HepG2 (cell line): Measurements from ENCODE around the gene CDK11A. TPM values are rescaled to one million over a fixed set of nuclear protein-coding genes. Genes with fewer than 3 reads are reported as not detected.

ENCODE experiments used
- ATM ChIP-seq: fragments of 450-650 bp; IDR thresholded peaks from 2 replicates; pipeline ENCODE4 v1.7.1; 2017; ENCODE audit warnings: mild to moderate bottlenecking, borderline replicate concordance
- DMAP1 ChIP-seq: IDR thresholded peaks from 2 replicates; pipeline ENCODE4 v1.6.1; 2016
- GATA4 ChIP-seq: sonication (generic); IDR thresholded peaks from 2 replicates; pipeline ENCODE4 v1.6.1; 2016; ENCODE audit warnings: antibody characterized with exemption, low read depth, borderline replicate concordance
- HCFC1 ChIP-seq: fragments of 150-350 bp; IDR thresholded peaks from 2 replicates; pipeline ENCODE4 v1.6.1; 2014; ENCODE audit warnings: low read depth, low read length
- KDM6A ChIP-seq: IDR thresholded peaks from 2 replicates; pipeline ENCODE4 v1.6.1; 2016; ENCODE audit warnings: low read depth
- MXI1 ChIP-seq: IDR thresholded peaks from 3 replicates; pipeline ENCODE4 v1.6.1; 2012; ENCODE audit warnings: low read depth, low read length, inconsistent platforms, borderline replicate concordance
- NR3C1 ChIP-seq: sonication (generic); formaldehyde crosslinking; IDR thresholded peaks from 2 replicates; pipeline ENCODE4 v1.4.0; 2020; ENCODE audit warnings: missing genetic modification reagents
- SALL1 ChIP-seq: sonication (generic); formaldehyde crosslinking; IDR thresholded peaks from 2 replicates; pipeline ENCODE4 v1.8.0; 2022; ENCODE audit warnings: mild to moderate bottlenecking, missing genetic modification reagents
- SP1 ChIP-seq, 2 experiments: fragments of 450-650 bp in 1 of 2; sonication (generic) in 1 of 2; formaldehyde crosslinking in 1 of 2; IDR thresholded peaks; 2 replicates each; pipeline versions ENCODE4 v1.4.0 to v1.6.1; 2016 to 2020; ENCODE audit warnings: missing genetic modification reagents in 1 of 2
- SRSF4 ChIP-seq: fragments of 200-400 bp; formaldehyde crosslinking; IDR thresholded peaks from one replicate; pipeline ENCODE4 v1.6.1; 2018; ENCODE audit warnings: mild to moderate bottlenecking, low read depth, low read length, moderate library complexity; ENCODE audit not compliant: poor library complexity, severe bottlenecking
- SRY ChIP-seq: sonication (generic); formaldehyde crosslinking; IDR thresholded peaks from 2 replicates; pipeline ENCODE4 v1.8.0; 2022; ENCODE audit warnings: mild to moderate bottlenecking, missing genetic modification reagents
- ZBTB1 ChIP-seq: sonication (generic); formaldehyde crosslinking; IDR thresholded peaks from 2 replicates; pipeline ENCODE4 v1.4.0; 2020; ENCODE audit warnings: missing genetic modification reagents, borderline replicate concordance
- ZFP36L1 ChIP-seq: sonication (generic); formaldehyde crosslinking; IDR thresholded peaks from 2 replicates; pipeline ENCODE4 v1.8.0; 2022; ENCODE audit warnings: mild to moderate bottlenecking, missing genetic modification reagents, moderate library complexity
- ZNF101 ChIP-seq: sonication (generic); formaldehyde crosslinking; IDR thresholded peaks from 2 replicates; pipeline ENCODE4 v1.4.0; 2020; ENCODE audit warnings: mild to moderate bottlenecking, low read depth, missing genetic modification reagents, borderline replicate concordance
- ZNF224 ChIP-seq: sonication (generic); formaldehyde crosslinking; IDR thresholded peaks from 2 replicates; pipeline ENCODE4 v1.5.0; 2020; ENCODE audit warnings: mild to moderate bottlenecking, missing genetic modification reagents
- ZNF34 ChIP-seq: sonication (generic); formaldehyde crosslinking; IDR thresholded peaks from 2 replicates; pipeline ENCODE4 v1.4.0; 2020; ENCODE audit warnings: mild to moderate bottlenecking, missing genetic modification reagents, borderline replicate concordance
- ZNF629 ChIP-seq: sonication (generic); formaldehyde crosslinking; conservative IDR thresholded peaks from 2 replicates; pipeline ENCODE4 v1.5.0; 2020; ENCODE audit warnings: missing genetic modification reagents
- ZNF878 ChIP-seq: sonication (generic); formaldehyde crosslinking; IDR thresholded peaks from 2 replicates; pipeline ENCODE4 v1.8.1; 2023; ENCODE audit warnings: mild to moderate bottlenecking, missing genetic modification reagents, moderate library complexity
- ZSCAN29 ChIP-seq: sonication (generic); formaldehyde crosslinking; conservative IDR thresholded peaks from 2 replicates; pipeline ENCODE4 v1.4.0; 2020; ENCODE audit warnings: mild to moderate bottlenecking, missing genetic modification reagents
- polyA plus RNA-seq, 8 experiments: library from polyadenylated mRNA; depleted of rRNA in 3 of 8; stranded (reverse) in 7 of 8; unstranded in 1 of 8; fragments of >200 nt; fragmentation: Illumina TruSeq in 4 of 8; extraction: Trizol in 4 of 8; gene quantifications; 2 replicates each; pipeline versions ENCODE4 v1.2.1 to v1.2.3, GENCODE V29; 2011 to 2016; ENCODE audit warnings: low read depth in 4 of 8, missing spikeins in 1 of 8, mixed read lengths in 1 of 8; ENCODE audit not compliant: insufficient read depth in 1 of 8
- total RNA-seq, 5 experiments: library from RNA; depleted of rRNA; stranded (reverse); fragments of >200 nt; fragmentation: Illumina TruSeq; extraction: Trizol; gene quantifications; 2 replicates each; pipeline ENCODE4 v1.2.3, GENCODE V29; 2016; ENCODE audit warnings: low read depth in 1 of 5
- TF ChIP-seq, protein P1 (sequence below): IDR thresholded peaks from 2 replicates; pipeline ENCODE4 v1.6.1; 2016; ENCODE audit warnings: missing biosample characterization, missing genetic modification reagents, low read depth
- TF ChIP-seq, protein P2 (sequence below): sonication (generic); formaldehyde crosslinking; IDR thresholded peaks from 2 replicates; pipeline ENCODE4 v1.4.0; 2020; ENCODE audit warnings: missing genetic modification reagents, low read depth, mild to moderate bottlenecking, borderline replicate concordance
- TF ChIP-seq, protein P3 (sequence below): IDR thresholded peaks from 2 replicates; pipeline ENCODE4 v1.6.1; 2016
- TF ChIP-seq, protein P4 (sequence below): sonication (generic); formaldehyde crosslinking; IDR thresholded peaks from 2 replicates; pipeline ENCODE4 v1.8.1; 2023; ENCODE audit warnings: missing genetic modification reagents, inconsistent platforms, borderline replicate concordance
- TF ChIP-seq, protein P5 (sequence below): sonication (generic); formaldehyde crosslinking; IDR thresholded peaks from 2 replicates; pipeline ENCODE4 v1.5.1; 2020; ENCODE audit warnings: missing genetic modification reagents, mild to moderate bottlenecking, borderline replicate concordance

The CDK11A gene
- total and polyA plus RNA-seq, 2 of the 13 experiments (the other 11 are each of a cell fraction or from before 2014, with no cell fraction given): 11.2 to 17.9 TPM

DNA sequence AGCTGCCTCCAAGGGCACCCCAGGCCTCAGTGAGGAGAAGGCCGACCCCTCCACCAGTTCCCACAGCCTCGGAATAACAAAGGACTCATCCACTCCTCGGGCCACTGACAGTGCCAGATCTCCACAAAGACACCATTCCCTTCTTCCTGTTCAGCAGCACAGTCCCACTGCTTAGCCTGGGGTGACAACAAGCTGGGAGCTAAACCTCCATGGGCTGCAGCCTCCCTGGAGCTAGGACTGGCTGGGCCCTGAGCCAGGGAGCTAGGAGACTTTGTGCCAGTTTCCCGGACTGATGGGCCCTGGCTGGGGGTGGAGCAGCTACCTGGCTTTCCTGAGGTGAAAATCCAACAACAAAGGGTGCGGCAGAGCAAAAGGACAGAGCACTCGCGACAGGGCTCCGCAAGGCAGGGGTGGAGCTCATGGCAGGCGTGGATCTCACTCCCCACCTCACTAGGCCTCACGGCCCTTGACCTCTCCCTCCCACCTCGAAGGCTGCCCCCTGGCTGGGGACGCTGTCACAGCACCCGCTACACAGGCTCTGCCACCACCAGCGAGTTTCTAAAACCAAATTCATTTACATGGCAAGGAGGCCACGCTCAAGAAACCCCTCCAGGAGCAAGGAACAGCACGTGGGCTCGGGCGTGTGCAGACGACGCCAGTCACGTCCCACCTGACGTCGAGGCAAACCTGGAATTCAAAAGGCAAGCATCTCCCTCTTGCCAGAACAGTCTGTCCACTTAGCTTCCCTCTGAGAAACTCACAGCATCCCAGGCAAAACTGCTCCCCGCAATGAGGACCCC lies 45.4 kb downstream of the CDK11A start (continued):
- TF ChIP-seq GATA4: no peak
- TF ChIP-seq, protein P1, sequence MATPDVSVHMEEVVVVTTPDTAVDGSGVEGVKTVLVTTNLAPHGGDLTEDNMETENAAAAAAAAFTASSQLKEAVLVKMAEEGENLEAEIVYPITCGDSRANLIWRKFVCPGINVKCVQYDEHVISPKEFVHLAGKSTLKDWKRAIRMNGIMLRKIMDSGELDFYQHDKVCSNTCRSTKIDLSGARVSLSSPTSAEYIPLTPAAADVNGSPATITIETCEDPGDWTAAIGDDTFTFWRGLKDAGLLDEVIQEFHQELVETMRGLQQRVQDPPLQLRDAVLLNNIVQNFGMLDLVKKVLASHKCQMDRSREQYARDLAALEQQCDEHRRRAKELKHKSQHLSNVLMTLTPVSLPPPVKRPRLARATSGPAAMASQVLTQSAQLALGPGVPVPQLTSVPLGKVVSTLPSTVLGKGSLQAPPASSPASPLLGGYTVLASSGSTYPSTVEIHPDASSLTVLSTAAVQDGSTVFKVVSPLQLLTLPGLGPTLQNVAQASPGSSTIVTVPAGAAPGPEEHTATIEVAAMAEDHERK (CRISPR knock-in tag): 0 out of 2 replicates have a peak, but pooled peaks have one; percentile 24
- no peak for TF ChIP-seq HCFC1
- TF ChIP-seq SALL1 (CRISPR knock-in tag): peak; percentile 87
- TF ChIP-seq ZNF224 (CRISPR knock-in tag): no peak
- TF ChIP-seq SRSF4: no peak
- TF ChIP-seq, protein P2, sequence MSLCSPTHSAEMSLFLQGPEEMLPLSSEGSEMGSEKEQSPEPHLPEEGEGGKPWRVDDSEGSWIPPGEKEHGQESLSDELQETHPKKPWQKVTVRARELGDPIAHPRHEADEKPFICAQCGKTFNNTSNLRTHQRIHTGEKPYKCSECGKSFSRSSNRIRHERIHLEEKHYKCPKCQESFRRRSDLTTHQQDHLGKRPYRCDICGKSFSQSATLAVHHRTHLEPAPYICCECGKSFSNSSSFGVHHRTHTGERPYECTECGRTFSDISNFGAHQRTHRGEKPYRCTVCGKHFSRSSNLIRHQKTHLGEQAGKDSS (CRISPR knock-in tag): peak; percentile 24; the same call in 1 of the 2 replicates
- TF ChIP-seq ZSCAN29: 0 out of 2 replicates have a peak, but pooled peaks have one; percentile 35
- TF ChIP-seq MXI1: peak; percentile 72; the same call in 2 of the 3 replicates
- TF ChIP-seq KDM6A (CRISPR knock-in tag): 0 out of 2 replicates have a peak, but pooled peaks have one; percentile 41
- peak; percentile 81 for TF ChIP-seq DMAP1 (CRISPR knock-in tag)
- TF ChIP-seq ZNF878 (CRISPR knock-in tag): peak; percentile 75; the same call in 1 of the 2 replicates
- TF ChIP-seq SRY (CRISPR knock-in tag): no peak
- TF ChIP-seq ZNF34: no peak
- TF ChIP-seq ZBTB1: no peak
- TF ChIP-seq ZFP36L1 (CRISPR knock-in tag): no peak
- TF ChIP-seq, protein P3, sequence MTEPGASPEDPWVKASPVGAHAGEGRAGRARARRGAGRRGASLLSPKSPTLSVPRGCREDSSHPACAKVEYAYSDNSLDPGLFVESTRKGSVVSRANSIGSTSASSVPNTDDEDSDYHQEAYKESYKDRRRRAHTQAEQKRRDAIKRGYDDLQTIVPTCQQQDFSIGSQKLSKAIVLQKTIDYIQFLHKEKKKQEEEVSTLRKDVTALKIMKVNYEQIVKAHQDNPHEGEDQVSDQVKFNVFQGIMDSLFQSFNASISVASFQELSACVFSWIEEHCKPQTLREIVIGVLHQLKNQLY (CRISPR knock-in tag): peak; percentile 67; the same call in 1 of the 2 replicates
- no peak for TF ChIP-seq SP1 (IDR thresholded peaks at IDR 0.05)
- peak; percentile 45; the same call in 1 of the 2 replicates for TF ChIP-seq SP1 (CRISPR knock-in tag; IDR thresholded peaks at IDR 0.05)
- no peak for TF ChIP-seq ZNF629 (CRISPR knock-in tag)
- no peak for TF ChIP-seq NR3C1 (CRISPR knock-in tag)
- TF ChIP-seq ATM: no peak
- TF ChIP-seq, protein P4, sequence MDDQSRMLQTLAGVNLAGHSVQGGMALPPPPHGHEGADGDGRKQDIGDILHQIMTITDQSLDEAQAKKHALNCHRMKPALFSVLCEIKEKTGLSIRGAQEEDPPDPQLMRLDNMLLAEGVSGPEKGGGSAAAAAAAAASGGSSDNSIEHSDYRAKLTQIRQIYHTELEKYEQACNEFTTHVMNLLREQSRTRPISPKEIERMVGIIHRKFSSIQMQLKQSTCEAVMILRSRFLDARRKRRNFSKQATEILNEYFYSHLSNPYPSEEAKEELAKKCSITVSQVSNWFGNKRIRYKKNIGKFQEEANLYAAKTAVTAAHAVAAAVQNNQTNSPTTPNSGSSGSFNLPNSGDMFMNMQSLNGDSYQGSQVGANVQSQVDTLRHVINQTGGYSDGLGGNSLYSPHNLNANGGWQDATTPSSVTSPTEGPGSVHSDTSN (CRISPR knock-in tag): no peak
- TF ChIP-seq, protein P5, sequence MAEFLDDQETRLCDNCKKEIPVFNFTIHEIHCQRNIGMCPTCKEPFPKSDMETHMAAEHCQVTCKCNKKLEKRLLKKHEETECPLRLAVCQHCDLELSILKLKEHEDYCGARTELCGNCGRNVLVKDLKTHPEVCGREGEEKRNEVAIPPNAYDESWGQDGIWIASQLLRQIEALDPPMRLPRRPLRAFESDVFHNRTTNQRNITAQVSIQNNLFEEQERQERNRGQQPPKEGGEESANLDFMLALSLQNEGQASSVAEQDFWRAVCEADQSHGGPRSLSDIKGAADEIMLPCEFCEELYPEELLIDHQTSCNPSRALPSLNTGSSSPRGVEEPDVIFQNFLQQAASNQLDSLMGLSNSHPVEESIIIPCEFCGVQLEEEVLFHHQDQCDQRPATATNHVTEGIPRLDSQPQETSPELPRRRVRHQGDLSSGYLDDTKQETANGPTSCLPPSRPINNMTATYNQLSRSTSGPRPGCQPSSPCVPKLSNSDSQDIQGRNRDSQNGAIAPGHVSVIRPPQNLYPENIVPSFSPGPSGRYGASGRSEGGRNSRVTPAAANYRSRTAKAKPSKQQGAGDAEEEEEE: no peak
- TF ChIP-seq ZNF101 (CRISPR knock-in tag): no peak
